ENCODE data around the gene SERPINE2. TPM values are rescaled to one million over a fixed set of nuclear protein-coding genes. Genes with fewer than 3 reads are reported as not detected.

Gene SERPINE2
- total RNA-seq, 1 donor from 2014 or later, result 86.1 TPM

DNA sequence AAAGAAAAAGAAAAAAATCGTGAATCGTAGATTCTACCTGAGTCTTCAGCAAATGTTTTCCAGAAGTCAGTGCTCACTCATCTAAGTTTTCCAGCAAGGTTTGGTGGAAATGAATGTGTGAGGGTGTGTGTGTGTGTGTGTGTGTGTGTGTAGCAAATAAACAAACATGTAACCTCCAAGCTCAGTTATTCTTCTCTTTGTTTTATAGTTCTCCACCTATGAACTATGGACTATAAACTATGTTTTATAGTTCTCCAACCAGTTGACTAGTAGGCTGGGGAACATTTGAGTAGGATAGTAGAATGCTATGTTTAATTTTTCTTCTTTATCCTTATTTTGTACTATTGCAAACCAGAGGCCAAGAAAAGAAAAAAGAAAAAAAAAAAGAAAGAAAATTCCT is 44.6 kb upstream of the SERPINE2 start:
- H3K4me3 ChIP-seq, result no peak overlapping the region
- no peaks in the 10 kb centered on the region for H3K36me3 ChIP-seq
- no peaks in the 10 kb centered on the region for H3K4me1 ChIP-seq
- no peak overlapping the region for H3K27ac ChIP-seq
- H3K9me3 ChIP-seq, result no peaks in the 10 kb centered on the region
- TF ChIP-seq, protein P1, sequence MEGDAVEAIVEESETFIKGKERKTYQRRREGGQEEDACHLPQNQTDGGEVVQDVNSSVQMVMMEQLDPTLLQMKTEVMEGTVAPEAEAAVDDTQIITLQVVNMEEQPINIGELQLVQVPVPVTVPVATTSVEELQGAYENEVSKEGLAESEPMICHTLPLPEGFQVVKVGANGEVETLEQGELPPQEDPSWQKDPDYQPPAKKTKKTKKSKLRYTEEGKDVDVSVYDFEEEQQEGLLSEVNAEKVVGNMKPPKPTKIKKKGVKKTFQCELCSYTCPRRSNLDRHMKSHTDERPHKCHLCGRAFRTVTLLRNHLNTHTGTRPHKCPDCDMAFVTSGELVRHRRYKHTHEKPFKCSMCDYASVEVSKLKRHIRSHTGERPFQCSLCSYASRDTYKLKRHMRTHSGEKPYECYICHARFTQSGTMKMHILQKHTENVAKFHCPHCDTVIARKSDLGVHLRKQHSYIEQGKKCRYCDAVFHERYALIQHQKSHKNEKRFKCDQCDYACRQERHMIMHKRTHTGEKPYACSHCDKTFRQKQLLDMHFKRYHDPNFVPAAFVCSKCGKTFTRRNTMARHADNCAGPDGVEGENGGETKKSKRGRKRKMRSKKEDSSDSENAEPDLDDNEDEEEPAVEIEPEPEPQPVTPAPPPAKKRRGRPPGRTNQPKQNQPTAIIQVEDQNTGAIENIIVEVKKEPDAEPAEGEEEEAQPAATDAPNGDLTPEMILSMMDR (IDR thresholded peaks at IDR 0.05), result no peak
- intact Hi-C loops (cut with DNase I), result no loop called here
- no peaks in the 10 kb centered on the region for H3K27me3 ChIP-seq
- DNase-seq (ENCODE audit: low spot score in 2 of 2), result no peak

DNA sequence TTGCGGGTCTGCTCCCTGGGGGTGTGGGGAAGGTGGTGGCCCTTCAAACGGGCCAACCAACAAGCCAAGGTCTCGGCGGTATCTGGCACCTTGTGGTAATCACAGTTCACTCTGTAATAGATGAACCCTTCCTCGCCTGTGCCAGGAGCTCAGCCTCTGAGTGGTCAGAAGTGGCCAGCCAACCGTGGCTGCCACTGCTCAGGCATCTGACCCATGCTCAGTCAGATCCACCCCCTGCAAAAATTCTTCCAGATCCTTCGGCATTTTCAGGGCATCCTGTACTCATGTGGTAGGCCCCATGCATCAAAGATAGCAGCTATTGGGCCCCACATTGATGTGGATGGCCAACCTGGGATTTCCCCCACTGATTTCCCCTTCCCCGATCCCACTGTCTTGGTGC is 39.6 kb upstream of the SERPINE2 start:
- Histone ChIP-seq H3K27ac (no peak overlapping the region), H3K36me3 (no peaks in the 10 kb centered on the region), H3K4me1 (no peaks in the 10 kb centered on the region), H3K4me3 (no peak overlapping the region), H3K9me3 (no peaks in the 10 kb centered on the region), H3K27me3 (no peaks in the 10 kb centered on the region)
- TF ChIP-seq, protein P1 (IDR thresholded peaks at IDR 0.05), result no peak
- intact Hi-C loops (cut with DNase I), result no loop called here
- DNase-seq (ENCODE audit: low spot score in 2 of 2), result no peak

DNA sequence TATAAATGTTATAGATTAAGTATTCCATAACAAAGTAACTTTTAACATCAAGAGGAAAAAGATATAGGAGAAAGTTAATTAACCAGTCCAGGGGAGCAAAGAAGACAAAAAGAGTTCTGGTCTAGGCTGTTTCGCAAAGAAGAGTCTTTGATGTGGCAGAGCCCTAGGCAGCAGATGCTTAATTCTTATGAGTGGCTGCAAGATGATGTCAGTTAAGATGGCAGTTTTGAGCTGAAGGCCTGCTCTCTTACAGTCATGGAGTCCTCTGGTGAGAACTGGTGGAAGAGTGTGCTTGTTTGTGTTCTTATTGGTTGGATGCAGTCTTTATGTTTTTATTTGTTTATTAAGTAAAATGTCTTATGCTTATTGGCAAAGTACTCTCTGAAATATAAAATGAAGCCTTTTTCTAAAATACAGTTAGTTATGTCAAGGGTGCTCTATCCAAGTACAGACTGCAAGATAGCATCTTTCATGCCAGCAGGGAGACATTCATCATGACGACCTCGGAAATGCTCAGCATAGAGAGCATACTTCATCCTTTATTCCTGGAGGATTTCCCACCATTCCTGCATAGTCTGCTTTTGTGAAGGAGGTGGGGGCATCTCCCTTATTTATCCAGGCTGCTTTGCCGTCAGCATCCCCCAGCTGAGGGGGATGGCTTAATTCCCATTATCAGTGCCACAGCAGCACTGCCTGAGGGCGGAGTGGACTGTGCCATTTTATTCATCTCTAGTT is 38.9 kb upstream of the SERPINE2 start:
- intact Hi-C loops (cut with DNase I), result no loop called here
- no peak overlapping the region for H3K4me3 ChIP-seq
- no peak overlapping the region for H3K27ac ChIP-seq
- H3K36me3 ChIP-seq, result no peaks in the 10 kb centered on the region
- TF ChIP-seq, protein P1 (IDR thresholded peaks at IDR 0.05), result no peak
- H3K9me3 ChIP-seq, result no peaks in the 10 kb centered on the region
- no peaks in the 10 kb centered on the region for H3K27me3 ChIP-seq
- no peaks in the 10 kb centered on the region for H3K4me1 ChIP-seq
- DNase-seq (ENCODE audit: low spot score in 2 of 2), result no peak

DNA sequence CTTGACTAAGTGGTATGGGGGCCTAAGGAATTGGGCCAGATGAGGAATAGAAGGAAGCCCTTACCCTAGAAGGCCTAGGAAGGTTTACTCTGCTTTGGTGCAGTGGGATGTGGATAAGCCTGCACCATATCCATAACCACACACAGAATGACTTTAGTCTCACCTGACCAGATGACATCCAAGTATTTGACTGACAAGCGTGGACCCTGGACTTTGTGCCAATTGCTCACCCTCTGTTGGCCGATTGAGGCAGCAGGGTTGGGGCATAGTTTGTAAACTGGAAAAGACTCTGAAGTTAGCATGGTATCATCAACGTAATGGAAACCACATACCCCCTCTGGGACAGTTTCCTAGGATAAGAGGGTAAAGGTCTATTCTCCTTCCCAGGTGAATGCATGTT is 36.5 kb upstream of the SERPINE2 start:
- H3K4me1 ChIP-seq, result no peaks in the 10 kb centered on the region
- intact Hi-C loops (cut with DNase I), result no loop called here
- H3K36me3 ChIP-seq, result no peaks in the 10 kb centered on the region
- DNase-seq (ENCODE audit: low spot score in 2 of 2), result no peak
- TF ChIP-seq, protein P1 (IDR thresholded peaks at IDR 0.05), result no peak
- no peaks in the 10 kb centered on the region for H3K9me3 ChIP-seq
- H3K27me3 ChIP-seq, result no peaks in the 10 kb centered on the region
- no peak overlapping the region for H3K27ac ChIP-seq
- H3K4me3 ChIP-seq, result no peak overlapping the region

DNA sequence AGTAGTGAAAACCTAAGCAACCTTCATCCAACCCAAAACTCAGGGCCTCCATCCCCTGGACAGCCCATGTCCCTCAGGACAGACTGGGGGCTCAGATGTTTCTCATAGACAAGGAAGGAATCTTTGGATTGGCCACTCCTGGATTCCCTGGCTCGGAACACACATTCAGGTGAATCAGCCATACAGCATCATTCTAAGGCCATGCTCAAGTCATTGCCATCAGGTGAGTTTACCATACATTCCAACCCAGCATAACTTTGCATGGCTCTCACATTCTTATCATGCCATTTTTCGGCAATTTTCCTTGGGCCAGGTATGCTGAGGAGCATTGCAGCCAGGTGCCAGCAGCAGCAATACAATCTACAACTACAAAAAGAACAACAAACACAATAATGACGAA is 34.6 kb upstream of the SERPINE2 start:
- intact Hi-C loops (cut with DNase I), result no loop called here
- Histone ChIP-seq H3K9me3 (no peaks in the 10 kb centered on the region), H3K4me1 (no peaks in the 10 kb centered on the region), H3K36me3 (no peaks in the 10 kb centered on the region), H3K27ac (no peak overlapping the region), H3K27me3 (no peaks in the 10 kb centered on the region), H3K4me3 (no peak overlapping the region)
- TF ChIP-seq, protein P1 (IDR thresholded peaks at IDR 0.05), result no peak
- no peak for DNase-seq (ENCODE audit: low spot score in 2 of 2)

Measured in ascending aorta (tissue), 2 donors.